ENCODE results near the gene RUVBL2. TPM values are rescaled to one million over a fixed set of nuclear protein-coding genes. Genes with fewer than 3 reads are reported as not detected.

Gene RUVBL2
- total RNA-seq: 364 and 391 TPM in 2 replicates

GRCh38 chr19:48993175-48994034, at the start of gene RUVBL2, which contains the start of gene GYS1:
TSS of gene RUVBL2 (plus strand) at chr19:48993887. CDS start at chr19:48993912, 25 bp downstream.
TSS of gene GYS1 (minus strand) at chr19:48993309. CDS start at chr19:48993112, 197 bp downstream.

GRCh38 chr19:48954595-48955307, 38.9 kb upstream of the RUVBL2 start, which contains the start of gene BAX:
TSS of gene BAX (plus strand) at chr19:48954875. CDS start at chr19:48954929, 54 bp downstream.

GRCh38 chr19:48965040-48965805, 28.5 kb upstream of the RUVBL2 start, which contains the start of gene FTL:
TSS of gene FTL (plus strand) at chr19:48965309. CDS start at chr19:48965508, 199 bp downstream.

GRCh38 chr19:49017041-49017665, 23.5 kb downstream of the RUVBL2 start, which contains the start of gene LHB:
TSS of gene LHB (minus strand) at chr19:49017091. CDS start at chr19:49017081, 10 bp downstream.

GRCh38 chr19:49024233-49024632, 30.5 kb downstream of the RUVBL2 start, which contains the start of gene CGB3:
TSS of gene CGB3 (minus strand) at chr19:49024333. CDS start at chr19:49023971, 362 bp downstream.

GRCh38 chr19:49031642-49032301, 38.1 kb downstream of the RUVBL2 start, which contains the start of gene CGB2:
TSS of gene CGB2 (plus strand) at chr19:49031890. CDS start at chr19:49032096, 206 bp downstream.

GRCh38 chr19:49036815-49037214, 43.1 kb downstream of the RUVBL2 start, which contains the start of gene CGB1:
TSS of gene CGB1 (minus strand) at chr19:49036895. CDS start at chr19:49036711, 184 bp downstream.

GRCh38 chr19:49043548-49043947, 49.9 kb downstream of the RUVBL2 start, which contains the start of gene CGB5:
TSS of gene CGB5 (plus strand) at chr19:49043848. CDS start at chr19:49044210, 362 bp downstream.

GRCh38 chr19:49049011-49049410, 55.3 kb downstream of the RUVBL2 start, which contains the start of gene CGB8:
TSS of gene CGB8 (minus strand) at chr19:49049111. CDS start at chr19:49048739, 372 bp downstream.

GRCh38 chr19:49057636-49058234, 64.0 kb downstream of the RUVBL2 start, which contains the start of gene CGB7:
TSS of gene CGB7 (minus strand) at chr19:49057749. CDS start at chr19:49055375, 2,374 bp downstream.

GRCh38 chr19:49064768-49065611, 71.3 kb downstream of the RUVBL2 start, which contains the start of gene NTF4:
TSS of gene NTF4 (minus strand) at chr19:49064818. CDS start at chr19:49061997, 2,821 bp downstream.

Other genes starting within 250 kb of the RUVBL2 start
- gene IZUMO1, start 247.0 kb upstream of the RUVBL2 start, total RNA-seq: 0.30 and 0.32 TPM in 2 replicates
- gene FUT1, start 241.2 kb upstream of the RUVBL2 start, total RNA-seq: 5.5 and 6.4 TPM in 2 replicates
- gene FGF21, start 238.4 kb upstream of the RUVBL2 start, total RNA-seq: not detected in 2 replicates
- gene BCAT2, start 182.9 kb upstream of the RUVBL2 start, total RNA-seq: 47.4 TPM in 2 replicates
- gene HSD17B14, start 157.4 kb upstream of the RUVBL2 start, total RNA-seq: 5.8 and 13.2 TPM in 2 replicates
- gene PLEKHA4, start 125.3 kb upstream of the RUVBL2 start, total RNA-seq: 1.9 and 2.7 TPM in 2 replicates
- 24.4 and 27.2 TPM in 2 replicates for gene PPP1R15A, start 121.5 kb upstream of the RUVBL2 start, total RNA-seq
- 0.32 TPM in 1 of 2 replicates, not detected in the other for gene TULP2, start 95.1 kb upstream of the RUVBL2 start, total RNA-seq
- gene NUCB1, start 93.6 kb upstream of the RUVBL2 start, total RNA-seq: 86.9 and 92.9 TPM in 2 replicates
- not detected in 2 replicates for gene DHDH, start 60.2 kb upstream of the RUVBL2 start, total RNA-seq
- gene BAX, start 39.0 kb upstream of the RUVBL2 start, total RNA-seq: 137 and 154 TPM in 2 replicates
- 777 and 969 TPM in 2 replicates for gene FTL, start 28.6 kb upstream of the RUVBL2 start, total RNA-seq
- 22.9 and 25.3 TPM in 2 replicates for gene GYS1, start 578 bp upstream of the RUVBL2 start, total RNA-seq
- not detected in 2 replicates for gene LHB, start 23.2 kb downstream of the RUVBL2 start, total RNA-seq
- gene CGB3, start 30.4 kb downstream of the RUVBL2 start, total RNA-seq: not detected in 2 replicates
- gene CGB2, start 38.0 kb downstream of the RUVBL2 start, total RNA-seq: 0.46 TPM in 1 of 2 replicates, not detected in the other
- gene CGB1, start 43.0 kb downstream of the RUVBL2 start, total RNA-seq: not detected in 2 replicates
- gene CGB5, start 50.0 kb downstream of the RUVBL2 start, total RNA-seq: 0.65 TPM in 1 of 2 replicates, not detected in the other
- not detected in 2 replicates for gene CGB8, start 55.2 kb downstream of the RUVBL2 start, total RNA-seq
- under 0.01 and 0.30 TPM in 2 replicates for gene CGB7, start 63.9 kb downstream of the RUVBL2 start, total RNA-seq
- gene NTF4, start 70.9 kb downstream of the RUVBL2 start, total RNA-seq: not detected in 2 replicates
- gene KCNA7, start 78.8 kb downstream of the RUVBL2 start, total RNA-seq: not detected in 2 replicates
- 126 and 150 TPM in 2 replicates for gene SNRNP70, start 91.6 kb downstream of the RUVBL2 start, total RNA-seq
- 1.5 and 3.9 TPM in 2 replicates for gene LIN7B, start 120.5 kb downstream of the RUVBL2 start, total RNA-seq
- gene C19orf73, start 125.3 kb downstream of the RUVBL2 start, total RNA-seq: 0.32 and 0.76 TPM in 2 replicates
- gene PPFIA3, start 125.7 kb downstream of the RUVBL2 start, total RNA-seq: 4.9 and 5.3 TPM in 2 replicates
- gene HRC, start 161.5 kb downstream of the RUVBL2 start, total RNA-seq: not detected in 2 replicates
- 11.2 and 12.3 TPM in 2 replicates for gene TRPM4, start 163.9 kb downstream of the RUVBL2 start, total RNA-seq